Liver (tissue), 3 donors: Measurements from ENCODE around the gene MPC1.

Source experiments
- CTCF ChIP-seq: fragments of 150-350 bp; IDR thresholded peaks from 2 replicates; pipeline ENCODE4 v1.5.1; 2017; ENCODE audit warnings: improper control_type of control experiment, low read depth, low read length; ENCODE audit not compliant: missing input control
- MAX ChIP-seq: IDR thresholded peaks from 2 replicates; pipeline ENCODE4 v1.6.1; 2016; ENCODE audit warnings: antibody characterized with exemption
- RAD21 ChIP-seq, 2 donors: IDR thresholded peaks; 2 replicates each; pipeline ENCODE4 v1.6.1; 2016; ENCODE audit warnings: antibody characterized with exemption in 2 of 2, mild to moderate bottlenecking in 2 of 2
- YY1 ChIP-seq: IDR thresholded peaks from 2 replicates; pipeline ENCODE4 v1.6.1; 2016; ENCODE audit warnings: antibody characterized with exemption, mild to moderate bottlenecking
- donor health status: healthy.
- donor health status: healthy.

- TF ChIP-seq CTCF (no peak), RAD21 (IDR thresholded peaks at IDR 0.05) (no peak), YY1 (no peak), MAX (no peak)
These were observed 22.3 kb downstream of the MPC1 start for GRCh38 chr6:166360243-166361076.
